Osteoblast (primary cell): ENCODE results near the gene CDK5RAP2. TPM values are rescaled to one million over a fixed set of nuclear protein-coding genes. Genes with fewer than 3 reads are reported as not detected.
A peak's percentile ranks its signal among the peaks of the same experiment; 100 is the strongest.

ENCODE experiments used
- DNase-seq: peaks from one replicate; pipeline ENCODE4 v3.0.0; 2011; ENCODE audit warnings: low spot score, mixed read lengths; ENCODE audit not compliant: insufficient read length; ENCODE audit errors: missing footprints
- H2AFZ ChIP-seq: 2 replicates; pipeline ENCODE4 v1.6.0; 2011; ENCODE audit warnings: mild to moderate bottlenecking, low read length
- H3K27ac ChIP-seq: 2 replicates; pipeline ENCODE4 v1.5.1; 2011; ENCODE audit warnings: mild to moderate bottlenecking, low read depth, low read length, moderate library complexity
- H3K27me3 ChIP-seq: 2 replicates; pipeline ENCODE4 v1.6.0; 2012; ENCODE audit warnings: mild to moderate bottlenecking, control low read depth, inconsistent platforms, low read length, moderate library complexity; ENCODE audit not compliant: insufficient read depth
- H3K36me3 ChIP-seq: 2 replicates; pipeline ENCODE4 v1.5.1; 2011; ENCODE audit warnings: mild to moderate bottlenecking, low read length, control low read depth, moderate library complexity; ENCODE audit not compliant: insufficient read depth
- H3K4me1 ChIP-seq: 2 replicates; pipeline ENCODE4 v1.5.1; 2011; ENCODE audit warnings: mild to moderate bottlenecking, low read length, control low read depth, moderate library complexity; ENCODE audit not compliant: insufficient read depth
- H3K4me2 ChIP-seq: 2 replicates; pipeline ENCODE4 v1.6.0; 2011; ENCODE audit warnings: mild to moderate bottlenecking, low read length; ENCODE audit not compliant: insufficient read depth
- H3K4me3 ChIP-seq: fragments of 200-600 bp; sonication (generic); 3 replicates; pipeline ENCODE4 v1.5.1; 2012; ENCODE audit warnings: mild to moderate bottlenecking, low read length, inconsistent platforms; ENCODE audit not compliant: insufficient read depth
- H3K79me2 ChIP-seq: 2 replicates; pipeline ENCODE4 v1.6.0; 2012; ENCODE audit warnings: mild to moderate bottlenecking, low read length, control low read depth, inconsistent platforms; ENCODE audit not compliant: insufficient read depth
- H3K9me3 ChIP-seq: 2 replicates; pipeline ENCODE4 v1.5.1; 2011; ENCODE audit warnings: low read depth, low read length, control low read depth
- H4K20me1 ChIP-seq: 2 replicates; pipeline ENCODE4 v1.6.0; 2012; ENCODE audit warnings: mild to moderate bottlenecking, low read length, control low read depth; ENCODE audit not compliant: insufficient read depth
- total RNA-seq: library from RNA; depleted of rRNA; stranded (reverse); fragments of >200 nt; gene quantifications from 2 replicates; pipeline ENCODE4 v1.2.3, GENCODE V29; 2012
- TF ChIP-seq, protein P1 (sequence below): IDR thresholded peaks from 2 replicates; pipeline ENCODE4 v1.5.1; 2011; ENCODE audit warnings: mild to moderate bottlenecking, low read depth, low read length, moderate library complexity; ENCODE audit errors: extremely low read depth

CDK5RAP2 gene
- total RNA-seq, 1 donor = 59.7 TPM

DNA sequence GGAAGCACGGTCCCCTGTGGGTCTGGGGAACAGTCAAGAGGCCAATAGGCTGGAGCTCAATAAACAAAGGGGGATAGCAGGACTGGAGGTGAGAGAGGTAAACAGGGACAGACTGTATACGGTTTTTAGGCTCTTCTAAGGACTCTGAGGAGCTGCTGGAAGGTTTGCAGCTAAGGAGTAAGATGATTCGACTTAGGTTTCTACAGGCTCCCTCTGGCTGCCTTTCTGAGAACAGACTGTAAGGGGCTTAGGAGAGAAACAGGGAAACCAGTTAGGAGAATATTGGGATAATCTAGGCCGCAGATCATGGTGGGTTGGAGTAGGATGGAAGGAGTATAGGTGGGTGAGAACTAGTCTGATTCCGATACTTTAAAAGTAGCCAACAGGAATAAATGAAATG lies 10.4 kb downstream of the CDK5RAP2 start:
- no peaks in the 10 kb centered on the region for H3K9me3 ChIP-seq
- no peak overlapping the region for H3K4me2 ChIP-seq
- H3K79me2 ChIP-seq = peaks cover 39% of the 10 kb centered on the region
- H3K27ac ChIP-seq = peak overlapping the region; percentile 23
- no peaks in the 10 kb centered on the region for H4K20me1 ChIP-seq
- TF ChIP-seq, protein P1, sequence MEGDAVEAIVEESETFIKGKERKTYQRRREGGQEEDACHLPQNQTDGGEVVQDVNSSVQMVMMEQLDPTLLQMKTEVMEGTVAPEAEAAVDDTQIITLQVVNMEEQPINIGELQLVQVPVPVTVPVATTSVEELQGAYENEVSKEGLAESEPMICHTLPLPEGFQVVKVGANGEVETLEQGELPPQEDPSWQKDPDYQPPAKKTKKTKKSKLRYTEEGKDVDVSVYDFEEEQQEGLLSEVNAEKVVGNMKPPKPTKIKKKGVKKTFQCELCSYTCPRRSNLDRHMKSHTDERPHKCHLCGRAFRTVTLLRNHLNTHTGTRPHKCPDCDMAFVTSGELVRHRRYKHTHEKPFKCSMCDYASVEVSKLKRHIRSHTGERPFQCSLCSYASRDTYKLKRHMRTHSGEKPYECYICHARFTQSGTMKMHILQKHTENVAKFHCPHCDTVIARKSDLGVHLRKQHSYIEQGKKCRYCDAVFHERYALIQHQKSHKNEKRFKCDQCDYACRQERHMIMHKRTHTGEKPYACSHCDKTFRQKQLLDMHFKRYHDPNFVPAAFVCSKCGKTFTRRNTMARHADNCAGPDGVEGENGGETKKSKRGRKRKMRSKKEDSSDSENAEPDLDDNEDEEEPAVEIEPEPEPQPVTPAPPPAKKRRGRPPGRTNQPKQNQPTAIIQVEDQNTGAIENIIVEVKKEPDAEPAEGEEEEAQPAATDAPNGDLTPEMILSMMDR = peak; percentile 36
- no peak overlapping the region for H3K4me3 ChIP-seq
- peaks cover 33% of the 10 kb centered on the region for H3K36me3 ChIP-seq
- H2AFZ ChIP-seq = no peak overlapping the region
- H3K4me1 ChIP-seq = peaks cover 15% of the 10 kb centered on the region
- no peaks in the 10 kb centered on the region for H3K27me3 ChIP-seq
- no peak for DNase-seq

DNA sequence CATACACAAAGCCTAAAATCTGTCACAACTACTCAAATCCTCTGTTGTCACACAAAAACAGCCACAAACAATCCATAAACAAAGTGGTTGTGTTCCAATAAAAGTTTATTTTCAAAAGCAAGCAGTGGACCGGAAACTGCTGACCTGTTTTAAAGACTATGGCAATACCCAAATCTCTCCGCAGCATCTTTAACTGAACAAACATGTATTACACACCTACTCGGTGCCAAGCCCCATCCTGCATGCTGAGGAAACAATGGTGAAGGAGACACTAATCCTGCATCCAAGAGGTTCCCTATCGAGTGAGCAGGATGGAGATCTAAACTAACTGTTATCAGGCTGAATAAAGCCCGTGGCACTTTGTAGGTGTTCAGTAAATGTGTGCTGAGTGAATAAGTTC lies 11.2 kb downstream of the CDK5RAP2 start:
- Histone ChIP-seq H3K27me3 (no peaks in the 10 kb centered on the region), H3K79me2 (peaks cover 34% of the 10 kb centered on the region), H3K4me1 (peaks cover 15% of the 10 kb centered on the region), H4K20me1 (no peaks in the 10 kb centered on the region), H3K4me2 (no peak overlapping the region), H3K4me3 (no peak overlapping the region), H3K36me3 (peaks cover 33% of the 10 kb centered on the region), H2AFZ (no peak overlapping the region), H3K27ac (no peak overlapping the region), H3K9me3 (no peaks in the 10 kb centered on the region)
- TF ChIP-seq, protein P1 = no peak
- DNase-seq = no peak

DNA sequence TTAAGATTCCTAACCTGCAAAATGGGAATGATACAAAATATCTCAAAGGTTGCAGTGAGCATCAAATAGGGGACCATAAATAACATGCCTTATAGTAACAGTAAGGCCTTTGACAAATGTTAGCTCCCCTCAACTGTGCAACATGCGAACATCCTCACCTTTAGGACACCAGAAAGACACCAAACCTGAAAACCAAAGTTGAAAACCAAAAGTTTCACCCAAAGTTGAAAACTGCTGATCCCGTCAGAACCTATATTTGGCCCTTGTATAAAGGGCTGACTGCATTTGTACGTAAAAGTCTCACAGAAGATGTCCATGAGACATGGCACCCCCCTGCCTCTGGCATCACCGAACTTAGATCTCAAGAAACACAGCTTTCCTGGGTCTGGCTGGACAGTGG lies 12.1 kb downstream of the CDK5RAP2 start:
- Histone ChIP-seq H2AFZ (no peak overlapping the region), H3K27ac (no peak overlapping the region), H3K4me2 (no peak overlapping the region), H3K4me1 (peaks cover 15% of the 10 kb centered on the region), H3K9me3 (no peaks in the 10 kb centered on the region), H3K4me3 (no peak overlapping the region), H3K27me3 (no peaks in the 10 kb centered on the region), H3K79me2 (peaks cover 35% of the 10 kb centered on the region), H3K36me3 (peaks cover 33% of the 10 kb centered on the region), H4K20me1 (no peaks in the 10 kb centered on the region)
- TF ChIP-seq, protein P1 = no peak
- no peak for DNase-seq

DNA sequence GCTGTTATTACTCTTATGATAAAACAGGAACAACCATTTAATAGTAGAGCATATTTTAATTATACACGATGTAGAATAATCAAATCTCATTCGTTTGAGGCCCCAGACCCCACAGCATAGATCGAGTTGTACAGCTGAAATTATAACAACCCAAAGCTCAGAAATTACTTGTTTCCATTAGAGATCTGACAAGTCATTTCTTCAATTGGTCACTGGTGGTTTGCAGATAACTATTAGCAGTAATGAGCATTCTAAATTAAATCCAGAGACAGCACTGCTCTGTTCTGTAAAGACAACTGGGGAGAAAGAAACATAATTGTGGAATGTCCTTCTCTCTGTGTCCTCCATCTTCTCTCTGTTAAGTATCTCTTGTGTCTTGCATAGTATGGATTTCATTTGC lies 12.9 kb downstream of the CDK5RAP2 start:
- no peak for DNase-seq
- H4K20me1 ChIP-seq = no peaks in the 10 kb centered on the region
- H3K27me3 ChIP-seq = no peaks in the 10 kb centered on the region
- H3K9me3 ChIP-seq = no peaks in the 10 kb centered on the region
- H3K4me3 ChIP-seq = no peak overlapping the region
- H3K4me2 ChIP-seq = no peak overlapping the region
- H2AFZ ChIP-seq = no peak overlapping the region
- TF ChIP-seq, protein P1 = no peak
- H3K36me3 ChIP-seq = peaks cover 33% of the 10 kb centered on the region
- no peak overlapping the region for H3K27ac ChIP-seq
- H3K4me1 ChIP-seq = peaks cover 14% of the 10 kb centered on the region
- H3K79me2 ChIP-seq = peaks cover 36% of the 10 kb centered on the region
